ENCODE data around the gene TDRD3.

- TF ChIP-seq CTCF (IDR thresholded peaks at IDR 0.05): no peak
- no peak for TF ChIP-seq POLR2A (IDR thresholded peaks at IDR 0.05)
Observed at GRCh38 chr13:60612593-60612992, 215.6 kb downstream of the TDRD3 start.
